Endothelial cell of umbilical vein (primary cell): ENCODE measurements around the gene SPINK1. TPM values are rescaled to one million over a fixed set of nuclear protein-coding genes. Genes with fewer than 3 reads are reported as not detected.
A peak's percentile ranks its signal among the peaks of the same experiment; 100 is the strongest.

ENCODE experiments used
- BruUV-seq: library from RNA; stranded (reverse); fragments of 400-500 nt; replicated peaks from 2 replicates; lab custom pipeline; 2021; lab: Mats Ljungman, UMichigan
- CTCF ChIA-PET: fragments of 300-600, 350-600 bp; sonication (Branson Sonifier 250); formaldehyde crosslinking; loops from one replicate; lab custom pipeline; 2021; ENCODE audit warnings: antibody characterized with exemption, inconsistent platforms; lab: Charles Lee
- POLR2A ChIA-PET: fragments of 300-600, 350-600 bp; sonication (Branson Sonifier 250); formaldehyde crosslinking; loops from one replicate; lab custom pipeline; 2021; ENCODE audit warnings: antibody characterized with exemption, inconsistent platforms; lab: Charles Lee
- DNase-seq: peaks from one replicate; pipeline ENCODE4 v3.0.0-alpha.2; 2011; ENCODE audit warnings: low read depth, low spot score
- FAIRE-seq: peaks from 2 replicates; lab custom pipeline; 2011; peaks lifted over from hg19 to GRCh38; lab: Jason Lieb, UNC
- H2AFZ ChIP-seq: 2 replicates; pipeline ENCODE4 v1.6.0; 2012; ENCODE audit warnings: low read depth, low read length, control low read depth, inconsistent platforms
- H3K27ac ChIP-seq: 2 replicates; pipeline ENCODE4 v1.5.1; 2011; ENCODE audit warnings: low read depth, mild to moderate bottlenecking, control low read depth, low read length, moderate library complexity; ENCODE audit not compliant: insufficient read depth
- H3K27me3 ChIP-seq, 2 experiments: 2 replicates each; pipeline versions ENCODE4 v1.6.0 to v1.6.1; 2011; ENCODE audit warnings: low read length in 2 of 2, mixed read lengths in 1 of 2; ENCODE audit not compliant: control insufficient read depth in 2 of 2, insufficient read depth in 2 of 2
- H3K36me3 ChIP-seq, 2 experiments: 2 replicates in 1 of 2; 3 replicates in 1 of 2; pipeline ENCODE4 v1.5.1; 2011; ENCODE audit warnings: low read length in 2 of 2, mild to moderate bottlenecking in 1 of 2, moderate library complexity in 1 of 2; ENCODE audit not compliant: control insufficient read depth in 2 of 2, insufficient read depth in 2 of 2; ENCODE audit errors: extremely low read depth in 1 of 2
- H3K4me1 ChIP-seq: 3 replicates; pipeline ENCODE4 v1.5.1; 2011; ENCODE audit warnings: mild to moderate bottlenecking, low read length; ENCODE audit not compliant: control insufficient read depth, insufficient read depth; ENCODE audit errors: extremely low read depth
- H3K4me2 ChIP-seq: 2 replicates; pipeline ENCODE4 v1.6.1; 2011; ENCODE audit warnings: low read length, control low read depth, mixed read lengths; ENCODE audit not compliant: insufficient read depth
- H3K4me3 ChIP-seq, 3 experiments: fragments of 200-600 bp in 1 of 3; sonication (generic), shearing (Covaris generic) in 1 of 3; replicated peaks in 1 of 3; 2 replicates each; pipeline ENCODE4 v1.5.1; 2011 to 2016; ENCODE audit warnings: control low read depth in 3 of 3, low read length in 3 of 3, mild to moderate bottlenecking in 2 of 3, inconsistent platforms in 1 of 3, low read depth in 1 of 3, moderate library complexity in 1 of 3; ENCODE audit not compliant: insufficient read depth in 1 of 3
- H3K79me2 ChIP-seq: 2 replicates; pipeline ENCODE4 v1.6.0; 2012; ENCODE audit warnings: low read length, inconsistent platforms; ENCODE audit not compliant: control insufficient read depth, insufficient read depth
- H3K9ac ChIP-seq: replicated peaks from 2 replicates; pipeline ENCODE3; 2011; ENCODE audit warnings: low read length, control low read depth; ENCODE audit not compliant: insufficient read depth; ENCODE audit errors: extremely low read depth
- H3K9me1 ChIP-seq: replicated peaks from 3 replicates; pipeline ENCODE4 v1.6.0; 2011; ENCODE audit warnings: mild to moderate bottlenecking, low read length; ENCODE audit not compliant: control insufficient read depth, insufficient read depth; ENCODE audit errors: extremely low read depth
- H3K9me3 ChIP-seq: replicated peaks from 2 replicates; pipeline ENCODE4 v1.5.1; 2012; ENCODE audit warnings: low read length, inconsistent platforms; ENCODE audit not compliant: control insufficient read depth, insufficient read depth
- H4K20me1 ChIP-seq: replicated peaks from 2 replicates; pipeline ENCODE3; 2011; ENCODE audit warnings: mild to moderate bottlenecking, low read length; ENCODE audit not compliant: control insufficient read depth, insufficient read depth; ENCODE audit errors: extremely low read depth
- EZH2 ChIP-seq: IDR thresholded peaks from 2 replicates; pipeline ENCODE4 v1.6.1; 2012; ENCODE audit warnings: borderline replicate concordance, low read depth, mild to moderate bottlenecking, moderate library complexity, low read length, inconsistent platforms; ENCODE audit not compliant: severe bottlenecking
- FOS ChIP-seq: IDR thresholded peaks from 2 replicates; pipeline ENCODE4 v1.6.1; 2011; ENCODE audit warnings: mild to moderate bottlenecking, low read length, moderate library complexity, borderline replicate concordance; ENCODE audit not compliant: insufficient read depth
- GATA2 ChIP-seq: IDR thresholded peaks from 2 replicates; pipeline ENCODE4 v1.7.0; 2011; ENCODE audit warnings: low read depth, mild to moderate bottlenecking, moderate library complexity, mixed read lengths, low read length; ENCODE audit not compliant: insufficient read length, insufficient read depth
- JUN ChIP-seq: IDR thresholded peaks from 2 replicates; pipeline ENCODE4 v1.6.1; 2011; ENCODE audit warnings: borderline replicate concordance, low read depth; ENCODE audit not compliant: insufficient read length, insufficient read depth
- MYC ChIP-seq: IDR thresholded peaks from one replicate; pipeline ENCODE4 v1.6.1; 2011; ENCODE audit warnings: mild to moderate bottlenecking, low read depth, low read length
- POLR2A ChIP-seq: IDR thresholded peaks from 2 replicates; pipeline ENCODE4 v1.6.1; 2012; ENCODE audit warnings: low read depth, mild to moderate bottlenecking, control low read depth, low read length
- POLR2AphosphoS5 ChIP-seq: IDR thresholded peaks from 2 replicates; pipeline ENCODE4 v1.6.1; 2012; ENCODE audit warnings: low read depth, mild to moderate bottlenecking, control low read depth, low read length, moderate library complexity; ENCODE audit not compliant: insufficient read depth
- dilution Hi-C: fragments of 300-500 bp; cut with MboI; formaldehyde crosslinking; loops from one replicate; pipeline ENCODE4 v1.15.0; 2019; ENCODE audit warnings: low sequenced_read_pairs; ENCODE audit not compliant: extremely low pct_ligation_motif_present
- intact Hi-C: fragments of 100-400 bp; cut with micrococcal nuclease; formaldehyde crosslinking; loops from one replicate; pipeline ENCODE4 v1.10.0; 2022
- polyA plus RNA-seq, 4 experiments: library from polyadenylated mRNA; depleted of rRNA in 3 of 4; stranded (reverse) in 3 of 4; unstranded in 1 of 4; fragments of >200 nt; gene quantifications; 2 replicates each; pipeline versions ENCODE4 v1.2.1 to v1.2.3, GENCODE V29; 2011 to 2012; ENCODE audit warnings: missing spikeins in 1 of 4
- total RNA-seq: library from RNA; stranded (reverse); gene quantifications from 2 replicates; pipeline ENCODE4 v1.2.3, GENCODE V29; 2021
- TF ChIP-seq, protein P1 (sequence below): IDR thresholded peaks from 2 replicates; pipeline ENCODE4 v1.6.1; 2011; ENCODE audit not compliant: insufficient read depth, insufficient read length
- TF ChIP-seq, protein P2 (sequence below), 2 donors: IDR thresholded peaks; 1 replicate in 1 of 2; 2 replicates in 1 of 2; pipeline ENCODE4 v1.5.1; 2011; ENCODE audit warnings: low read length in 2 of 2, mild to moderate bottlenecking in 2 of 2, moderate library complexity in 2 of 2, control low read depth in 1 of 2, inconsistent platforms in 1 of 2, low read depth in 1 of 2; ENCODE audit not compliant: insufficient read depth in 1 of 2; ENCODE audit errors: extremely low read depth in 1 of 2

Gene SPINK1
- total and polyA plus RNA-seq, 2 donors (not counting 3 experiments of a cell fraction or from before 2014, with no cell fraction given): not detected

DNA sequence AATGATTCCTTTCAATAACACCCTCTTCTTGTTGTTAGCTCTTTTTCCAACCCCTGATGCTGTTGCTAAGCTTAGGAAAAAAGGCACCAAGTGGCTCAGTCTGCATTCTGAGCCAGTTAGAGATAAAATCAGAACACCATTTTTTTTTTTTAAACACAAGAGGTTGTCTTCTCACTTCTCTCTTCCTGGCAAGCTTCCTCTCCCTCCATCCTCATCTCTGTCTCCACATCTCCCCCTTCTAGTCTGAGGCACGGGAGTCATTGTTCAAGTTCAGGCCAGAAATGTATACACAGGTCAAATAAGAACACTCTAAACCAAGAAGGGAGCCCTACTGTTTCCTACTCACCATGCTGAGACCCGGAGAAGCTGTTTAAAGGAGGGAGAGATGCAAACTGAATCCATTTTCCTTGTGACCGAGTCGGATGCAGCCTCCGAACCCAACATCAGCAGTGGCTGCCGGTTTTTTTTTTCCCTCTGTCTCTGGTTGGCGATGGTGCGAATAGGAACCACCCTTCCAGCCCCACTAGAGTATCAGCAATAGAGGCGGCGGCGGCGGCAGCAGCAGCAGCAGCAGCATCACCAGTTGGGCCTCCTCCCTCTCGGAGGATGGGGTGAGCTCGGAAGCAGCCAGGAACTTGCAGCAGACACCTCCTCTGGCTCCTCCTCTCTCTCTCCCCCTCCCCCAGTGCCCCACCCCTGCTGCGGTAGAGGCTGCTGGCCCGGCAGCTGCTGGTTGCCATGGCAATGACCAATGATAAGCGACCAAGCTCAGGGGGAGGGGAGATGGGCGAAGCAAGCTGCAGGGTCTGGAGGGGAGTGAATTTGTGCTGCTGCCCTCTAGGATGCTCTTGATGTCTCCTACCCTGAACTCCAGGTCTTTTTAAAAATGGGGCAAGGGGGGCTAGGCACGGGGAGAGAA lies 49.1 kb downstream of the SPINK1 start, which contains the start of gene JAKMIP2:
JAKMIP2 (minus strand) TSS at position 619 of the 919 bp plus-strand sequence. CDS start 110,922 bp downstream, outside the sequence.
- ChIA-PET CTCF (no interaction called here), POLR2A (interaction anchor here (0.7 kb wide), 1 partner anchor 486 kb away, joined by 3 read pairs; no protein-coding TSS in a partner anchor)
- no TSS peak for BruUV-seq
- no peak within 1 kb of the TSS for H3K9ac ChIP-seq
- FAIRE-seq (no peak), DNase-seq (no peak)
- no peak within 1 kb of the TSS for H3K4me3 ChIP-seq
- H3K4me2 ChIP-seq: peak within 1 kb of the TSS; percentile 35
- peak within 1 kb of the TSS; percentile 48 for H2AFZ ChIP-seq
- intact Hi-C loops (no loop called here), dilution Hi-C loops (no loop called here)
- H3K79me2 ChIP-seq: no peaks in the 10 kb centered on the region
- no peaks in the 10 kb centered on the region for H3K36me3 ChIP-seq
- H3K4me1 ChIP-seq: no peaks in the 10 kb centered on the region
- H3K27me3 ChIP-seq: peaks cover 9 to 33% of the 10 kb centered on the region in 2 experiments
- H4K20me1 ChIP-seq: no peaks in the 10 kb centered on the region
- no peaks in the 10 kb centered on the region for H3K9me3 ChIP-seq
- TF ChIP-seq, protein P1, sequence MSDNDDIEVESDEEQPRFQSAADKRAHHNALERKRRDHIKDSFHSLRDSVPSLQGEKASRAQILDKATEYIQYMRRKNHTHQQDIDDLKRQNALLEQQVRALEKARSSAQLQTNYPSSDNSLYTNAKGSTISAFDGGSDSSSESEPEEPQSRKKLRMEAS: no peak
- TF ChIP-seq, protein P2, sequence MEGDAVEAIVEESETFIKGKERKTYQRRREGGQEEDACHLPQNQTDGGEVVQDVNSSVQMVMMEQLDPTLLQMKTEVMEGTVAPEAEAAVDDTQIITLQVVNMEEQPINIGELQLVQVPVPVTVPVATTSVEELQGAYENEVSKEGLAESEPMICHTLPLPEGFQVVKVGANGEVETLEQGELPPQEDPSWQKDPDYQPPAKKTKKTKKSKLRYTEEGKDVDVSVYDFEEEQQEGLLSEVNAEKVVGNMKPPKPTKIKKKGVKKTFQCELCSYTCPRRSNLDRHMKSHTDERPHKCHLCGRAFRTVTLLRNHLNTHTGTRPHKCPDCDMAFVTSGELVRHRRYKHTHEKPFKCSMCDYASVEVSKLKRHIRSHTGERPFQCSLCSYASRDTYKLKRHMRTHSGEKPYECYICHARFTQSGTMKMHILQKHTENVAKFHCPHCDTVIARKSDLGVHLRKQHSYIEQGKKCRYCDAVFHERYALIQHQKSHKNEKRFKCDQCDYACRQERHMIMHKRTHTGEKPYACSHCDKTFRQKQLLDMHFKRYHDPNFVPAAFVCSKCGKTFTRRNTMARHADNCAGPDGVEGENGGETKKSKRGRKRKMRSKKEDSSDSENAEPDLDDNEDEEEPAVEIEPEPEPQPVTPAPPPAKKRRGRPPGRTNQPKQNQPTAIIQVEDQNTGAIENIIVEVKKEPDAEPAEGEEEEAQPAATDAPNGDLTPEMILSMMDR (IDR thresholded peaks at IDR 0.05; ENCODE audit: extremely low read depth in 1 of 2, insufficient read depth in 1 of 2, low read depth in 1 of 2, low read length in 2 of 2): no peak
- TF ChIP-seq POLR2A (no peak), EZH2 (no peak), JUN (no peak), FOS (no peak), MYC (no peak), POLR2AphosphoS5 (no peak), GATA2 (no peak)
- H3K9me1 ChIP-seq: no peaks in the 10 kb centered on the region
- no peak within 1 kb of the TSS for H3K27ac ChIP-seq
